ENCODE data around the gene IFNL4.
"Not testable (repeated sequence)": the region's sequence is repeated elsewhere in the genome, so short reads cannot be mapped to it uniquely, and the experiment has no call there.

Gene IFNL4

GRCh38 chr19:39254531-39255345 lies 6.1 kb upstream of the IFNL4 start:
- DNase-seq, result no peak

- DNase-seq, result no peak
Measured at GRCh38 chr19:39253374-39254149, 4.9 kb upstream of the IFNL4 start.

- no peak for DNase-seq
Measured at GRCh38 chr19:39252458-39252857, 3.8 kb upstream of the IFNL4 start.

GRCh38 chr19:39251846-39252245 lies 3.2 kb upstream of the IFNL4 start:
- DNase-seq, result no peak

GRCh38 chr19:39251081-39251480 lies 2.4 kb upstream of the IFNL4 start:
- no peak for DNase-seq

GRCh38 chr19:39247701-39248664 lies 673 bp downstream of the IFNL4 start:
- DNase-seq, result no peak

- peak; percentile 35 for DNase-seq
Measured at GRCh38 chr19:39246951-39247669, 1.5 kb downstream of the IFNL4 start.

- DNase-seq, result not testable (repeated sequence)
Measured at GRCh38 chr19:39245166-39245565, 3.5 kb downstream of the IFNL4 start.

- DNase-seq, result not testable (repeated sequence)
Measured at GRCh38 chr19:39244410-39245100, 4.1 kb downstream of the IFNL4 start, which contains the start of gene IFNL3. Gene IFNL3, minus strand, starts transcription at chr19:39245006. Its CDS starts 39 bp downstream, at chr19:39244967.

GRCh38 chr19:39243741-39244140 lies 4.9 kb downstream of the IFNL4 start:
- not testable (repeated sequence) for DNase-seq

GRCh38 chr19:39240421-39240820 lies 8.2 kb downstream of the IFNL4 start:
- no peak for DNase-seq

- no peak for DNase-seq
Measured at GRCh38 chr19:39238944-39239343, 9.7 kb downstream of the IFNL4 start.

GRCh38 chr19:39238209-39238608 lies 10.4 kb downstream of the IFNL4 start:
- DNase-seq, result no peak

GRCh38 chr19:39237200-39238184 lies 11.2 kb downstream of the IFNL4 start:
- DNase-seq, result peak; percentile 58

GRCh38 chr19:39236527-39236926 lies 12.1 kb downstream of the IFNL4 start:
- no peak for DNase-seq

- DNase-seq, result no peak
Measured at GRCh38 chr19:39232708-39233107, 15.9 kb downstream of the IFNL4 start.

- no peak for DNase-seq
Measured at GRCh38 chr19:39230096-39230764, 18.4 kb downstream of the IFNL4 start.

GRCh38 chr19:39224910-39225309 lies 23.7 kb downstream of the IFNL4 start:
- DNase-seq, result no peak

GRCh38 chr19:39223703-39224279 lies 24.9 kb downstream of the IFNL4 start:
- DNase-seq, result no peak

Measured in activated CD4-positive, alpha-beta T cell treated with anti-CD3 and anti-CD28 coated beads, Interleukin-2, Interleukin-6, amounts not matched to agents 100 ng/mL and 50 ng/mL, durations not matched to agents 16 hours and 8 hours (primary cell).